Skeletal muscle tissue (tissue), 4 donors: Measurements from ENCODE around the gene SH3TC1. TPM values are rescaled to one million over a fixed set of nuclear protein-coding genes. Genes with fewer than 3 reads are reported as not detected.

ENCODE experiments used
- H3K27ac ChIP-seq: one replicate; pipeline ENCODE4 v1.7.0; 2013; ENCODE audit warnings: mild to moderate bottlenecking, low read depth, low read length, inconsistent platforms
- H3K27me3 ChIP-seq, 3 donors: one replicate each; pipeline ENCODE4 v1.7.0; 2013; ENCODE audit warnings: low read length in 3 of 3; ENCODE audit not compliant: control insufficient read depth in 3 of 3, insufficient read depth in 3 of 3
- H3K36me3 ChIP-seq, 3 donors: one replicate each; pipeline ENCODE4 v1.7.0; 2013; ENCODE audit warnings: low read length in 3 of 3; ENCODE audit not compliant: control insufficient read depth in 3 of 3, insufficient read depth in 3 of 3
- H3K4me1 ChIP-seq, 3 donors: one replicate each; pipeline ENCODE4 v1.7.0; 2013; ENCODE audit warnings: low read length in 3 of 3, mild to moderate bottlenecking in 3 of 3; ENCODE audit not compliant: control insufficient read depth in 3 of 3, insufficient read depth in 3 of 3
- H3K4me3 ChIP-seq, 3 donors: one replicate each; pipeline ENCODE4 v1.7.0; 2013; ENCODE audit warnings: low read length in 3 of 3
- H3K9ac ChIP-seq, 3 donors: one replicate each; pipeline ENCODE4 v1.7.0; 2013; ENCODE audit warnings: low read length in 3 of 3, mild to moderate bottlenecking in 3 of 3, moderate library complexity in 2 of 3, low read depth in 1 of 3
- H3K9me3 ChIP-seq, 3 donors: one replicate each; pipeline ENCODE4 v1.7.0; 2013; ENCODE audit warnings: low read length in 3 of 3; ENCODE audit not compliant: control insufficient read depth in 3 of 3
- total RNA-seq: library from RNA; depleted of rRNA; stranded (reverse); fragments of >200 nt; gene quantifications from one replicate; pipeline ENCODE4 v1.2.3, GENCODE V29; 2014
- donor health status: Osteomylitis.

SH3TC1 gene
- total RNA-seq, 1 donor from 2014 or later = 13.0 TPM

DNA sequence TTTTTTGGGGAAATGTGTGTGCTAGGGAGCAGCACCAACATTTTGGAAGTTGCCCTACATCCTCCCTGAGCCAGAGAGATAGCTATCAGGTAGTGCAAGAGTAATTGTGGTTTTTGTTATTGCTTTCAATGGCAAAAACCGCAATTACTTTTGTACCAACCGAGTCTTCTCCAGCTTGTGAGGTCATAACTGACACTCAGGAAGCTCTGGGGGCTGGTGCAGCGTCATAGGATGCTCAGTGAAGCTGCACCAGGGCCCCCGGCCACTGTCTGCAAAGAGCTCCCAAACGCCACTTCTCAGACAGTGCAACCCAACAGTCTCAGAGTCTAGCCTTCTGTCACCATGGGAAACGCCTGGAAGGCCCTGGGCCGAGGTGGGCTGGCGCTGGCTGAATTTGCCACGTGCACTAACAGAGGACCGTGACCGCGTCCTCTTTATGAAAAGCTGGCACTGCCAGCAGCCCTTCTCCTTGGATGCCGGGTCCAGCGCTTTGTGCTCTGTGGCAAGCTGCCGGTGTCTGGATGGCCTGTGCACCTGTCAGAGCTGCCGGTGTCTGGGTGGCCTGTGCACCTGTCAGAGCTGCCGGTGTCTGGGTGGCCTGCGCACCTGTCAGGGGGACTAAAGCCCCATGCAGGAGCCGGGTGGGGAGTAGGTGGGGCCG is 19.4 kb downstream of the SH3TC1 start:
- peaks cover 3 to 6% (median 3%) of the 10 kb centered on the region in 3 donors for H3K36me3 ChIP-seq
- H3K27ac ChIP-seq = no peak overlapping the region
- no peak overlapping the region for H3K9ac ChIP-seq
- no peak overlapping the region for H3K4me3 ChIP-seq
- H3K9me3 ChIP-seq = no peaks in the 10 kb centered on the region
- peaks cover 4 to 9% (median 6%) of the 10 kb centered on the region in 3 donors for H3K4me1 ChIP-seq
- H3K27me3 ChIP-seq = no peaks in the 10 kb centered on the region

- Histone ChIP-seq H3K27me3 (no peaks in the 10 kb centered on the region), H3K27ac (no peak overlapping the region), H3K4me1 (peaks cover 4 to 9% (median 6%) of the 10 kb centered on the region in 3 donors), H3K9me3 (no peaks in the 10 kb centered on the region), H3K4me3 (no peak overlapping the region), H3K9ac (no peak overlapping the region), H3K36me3 (peaks cover 3 to 6% (median 6%) of the 10 kb centered on the region in 3 donors)
Observed at GRCh38 chr4:8219236-8219635, 20.1 kb downstream of the SH3TC1 start.

GRCh38 chr4:8220661-8221450 is 21.8 kb downstream of the SH3TC1 start:
- Histone ChIP-seq H3K27me3 (no peaks in the 10 kb centered on the region), H3K4me3 (no peak overlapping the region), H3K9me3 (no peaks in the 10 kb centered on the region), H3K27ac (no peak overlapping the region), H3K4me1 (no peaks in the 10 kb centered on the region), H3K9ac (no peak overlapping the region), H3K36me3 (peaks cover 3 to 6% (median 6%) of the 10 kb centered on the region in 3 donors)

- H3K9me3 ChIP-seq = no peaks in the 10 kb centered on the region
- H3K27me3 ChIP-seq = no peaks in the 10 kb centered on the region
- H3K27ac ChIP-seq = no peak overlapping the region
- H3K4me3 ChIP-seq = no peak overlapping the region
- peaks cover 3 to 6% (median 6%) of the 10 kb centered on the region in 3 donors for H3K36me3 ChIP-seq
- no peak overlapping the region for H3K9ac ChIP-seq
- H3K4me1 ChIP-seq = no peaks in the 10 kb centered on the region
Observed at GRCh38 chr4:8221476-8221875, 22.4 kb downstream of the SH3TC1 start.

DNA sequence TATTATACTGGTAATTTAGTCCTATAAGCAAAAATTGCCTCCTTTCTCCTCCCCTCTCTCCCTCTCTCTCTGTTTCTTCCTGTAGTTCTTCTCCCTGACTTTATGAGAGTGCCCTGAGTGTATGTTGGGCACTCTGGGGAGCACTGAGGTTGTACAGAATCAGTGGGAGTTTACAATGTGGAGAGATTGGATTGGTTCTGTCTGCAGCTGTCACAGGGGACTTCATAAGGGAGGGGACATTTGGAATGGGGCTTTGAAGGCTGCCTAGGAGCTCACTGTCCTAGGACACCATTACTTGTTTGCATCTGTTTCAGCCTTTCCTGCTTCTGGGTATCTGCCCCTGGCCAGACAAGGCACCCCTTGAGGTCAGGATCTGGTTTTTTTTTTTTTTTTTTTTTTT is 22.9 kb downstream of the SH3TC1 start:
- Histone ChIP-seq H3K36me3 (peaks cover 3 to 6% (median 6%) of the 10 kb centered on the region in 3 donors), H3K9me3 (no peaks in the 10 kb centered on the region), H3K27ac (no peak overlapping the region), H3K9ac (no peak overlapping the region), H3K4me1 (no peaks in the 10 kb centered on the region), H3K27me3 (no peaks in the 10 kb centered on the region), H3K4me3 (no peak overlapping the region)

DNA sequence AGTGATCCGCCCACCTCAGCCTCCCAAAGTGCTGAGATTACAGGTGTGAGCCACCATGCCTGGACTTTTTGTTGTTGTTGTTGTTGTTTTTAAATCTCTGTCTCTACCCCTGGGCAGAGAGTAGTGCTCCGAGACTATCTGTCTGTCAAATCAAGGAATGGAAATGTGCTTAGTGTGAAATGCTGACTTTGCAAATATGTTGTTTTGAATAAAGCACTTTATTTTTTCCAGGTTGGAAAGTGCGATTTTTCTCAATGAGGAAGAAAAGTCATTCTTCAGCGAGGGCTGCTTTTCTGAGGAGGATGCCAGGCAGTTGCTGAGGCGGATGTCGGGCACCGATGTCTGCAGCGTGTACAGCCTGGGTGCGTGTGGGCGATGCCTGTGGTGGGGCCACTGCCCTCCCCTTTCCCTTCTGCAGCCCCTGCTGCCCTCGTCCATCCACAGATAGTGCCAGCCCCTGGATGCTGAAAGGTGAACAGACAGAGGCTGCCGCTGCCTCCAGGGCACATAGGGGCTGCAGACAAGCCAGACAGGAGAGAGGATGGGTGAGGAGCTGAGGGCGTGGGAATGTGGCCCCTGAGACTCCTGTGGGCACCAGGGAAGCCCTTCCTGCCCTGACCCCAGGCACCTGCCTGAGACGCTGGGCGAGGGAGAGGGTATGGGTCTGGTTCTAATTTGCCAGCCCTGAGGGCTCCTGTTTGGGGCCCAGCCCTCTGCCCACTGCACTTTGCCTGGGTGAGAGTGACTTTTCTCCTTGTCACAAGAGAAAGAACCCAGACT is 23.7 kb downstream of the SH3TC1 start:
- no peaks in the 10 kb centered on the region for H3K27me3 ChIP-seq
- H3K4me1 ChIP-seq = peaks cover 0 to 5% (median 2%) of the 10 kb centered on the region in 3 donors
- no peak overlapping the region for H3K9ac ChIP-seq
- no peak overlapping the region for H3K27ac ChIP-seq
- no peaks in the 10 kb centered on the region for H3K9me3 ChIP-seq
- no peak overlapping the region for H3K4me3 ChIP-seq
- H3K36me3 ChIP-seq = peaks cover 3 to 6% (median 6%) of the 10 kb centered on the region in 3 donors

GRCh38 chr4:8224267-8224974 is 25.3 kb downstream of the SH3TC1 start:
- Histone ChIP-seq H3K36me3 (peaks cover 0 to 6% (median 6%) of the 10 kb centered on the region in 3 donors), H3K4me1 (peaks cover 12 to 18% (median 15%) of the 10 kb centered on the region in 3 donors)

GRCh38 chr4:8224975-8225625 is 26.0 kb downstream of the SH3TC1 start:
- Histone ChIP-seq H3K9me3 (no peaks in the 10 kb centered on the region), H3K27me3 (no peaks in the 10 kb centered on the region), H3K4me1 (peaks cover 12 to 18% (median 15%) of the 10 kb centered on the region in 3 donors), H3K27ac (no peak overlapping the region), H3K4me3 (no peak overlapping the region), H3K9ac (no peak overlapping the region), H3K36me3 (peaks cover 0 to 6% (median 6%) of the 10 kb centered on the region in 3 donors)

More at GRCh38 chr4:8224267-8224974, 25.3 kb downstream of the SH3TC1 start:
- H3K27ac ChIP-seq = no peak overlapping the region
- H3K9me3 ChIP-seq = no peaks in the 10 kb centered on the region
- no peak overlapping the region for H3K4me3 ChIP-seq
- H3K27me3 ChIP-seq = no peaks in the 10 kb centered on the region
- H3K9ac ChIP-seq = no peak overlapping the region
